CD4-positive, alpha-beta T cell (primary cell): ENCODE results near the gene SUN2. TPM values are rescaled to one million over a fixed set of nuclear protein-coding genes. Genes with fewer than 3 reads are reported as not detected.

Experiments used
- ATAC-seq: fragments of 200-7000 bp; cut with Tn5 transposase; one replicate; pipeline ENCODE4 v1.10.0; 2022; ENCODE audit warnings: mild to moderate bottlenecking; ENCODE audit not compliant: poor library complexity
- CTCF ChIA-PET: fragments of 350-600 bp; sonication (Branson Sonifier 250); formaldehyde crosslinking; loops from one replicate; lab custom pipeline; 2021; ENCODE audit warnings: antibody characterized with exemption, inconsistent platforms; lab: Charles Lee
- POLR2A ChIA-PET: fragments of 350-600 bp; sonication (Branson Sonifier 250); formaldehyde crosslinking; loops from one replicate; lab custom pipeline; 2021; ENCODE audit warnings: antibody characterized with exemption, inconsistent platforms; lab: Charles Lee
- DNase-seq, 14 experiments: peaks; one replicate each; pipeline ENCODE4 v3.0.0-alpha.2; 2013 to 2020; ENCODE audit warnings: mixed read lengths in 2 of 14
- H3K27ac ChIP-seq, 2 donors: one replicate each; pipeline versions ENCODE4 v1.5.1 to v1.7.0; 2013; ENCODE audit warnings: low read length in 2 of 2, low read depth in 1 of 2, mild to moderate bottlenecking in 1 of 2
- H3K27me3 ChIP-seq, 2 experiments: 1 replicate in 1 of 2; 2 replicates in 1 of 2; pipeline versions ENCODE4 v1.6.1 to v1.7.0; 2013; ENCODE audit warnings: low read length in 2 of 2, control low read depth in 1 of 2, mild to moderate bottlenecking in 1 of 2, moderate library complexity in 1 of 2; ENCODE audit not compliant: insufficient read depth in 2 of 2, control insufficient read depth in 1 of 2
- H3K36me3 ChIP-seq: one replicate; pipeline ENCODE4 v1.6.1; 2013; ENCODE audit warnings: low read length, control low read depth; ENCODE audit not compliant: insufficient read depth
- H3K4me1 ChIP-seq: one replicate; pipeline ENCODE4 v1.6.1; 2013; ENCODE audit warnings: low read length, control low read depth; ENCODE audit not compliant: insufficient read depth
- H3K4me3 ChIP-seq: one replicate; pipeline ENCODE4 v1.5.1; 2013; ENCODE audit warnings: mild to moderate bottlenecking, low read length, moderate library complexity
- H3K9me3 ChIP-seq, 2 experiments: 1 replicate in 1 of 2; 2 replicates in 1 of 2; pipeline versions ENCODE4 v1.6.1 to v1.7.0; 2013; ENCODE audit warnings: low read length in 2 of 2, mild to moderate bottlenecking in 2 of 2, control low read depth in 1 of 2, moderate library complexity in 1 of 2; ENCODE audit not compliant: control insufficient read depth in 1 of 2, insufficient read depth in 1 of 2
- H3K27ac Mint-ChIP-seq: one replicate; pipeline ENCODE4 v1.8.0; 2020; ENCODE audit warnings: mixed read lengths
- H3K27me3 Mint-ChIP-seq: one replicate; pipeline ENCODE4 v1.8.0; 2021; ENCODE audit warnings: mixed read lengths
- H3K36me3 Mint-ChIP-seq: one replicate; pipeline ENCODE4 v1.8.0; 2021; ENCODE audit warnings: low read depth, mixed read lengths
- H3K4me1 Mint-ChIP-seq: one replicate; pipeline ENCODE4 v1.8.0; 2021; ENCODE audit warnings: low read depth, mixed read lengths
- H3K4me3 Mint-ChIP-seq: one replicate; pipeline ENCODE4 v1.8.0; 2020; ENCODE audit warnings: mild to moderate bottlenecking, mixed read lengths
- H3K9me3 Mint-ChIP-seq: one replicate; pipeline ENCODE4 v1.8.0; 2020; ENCODE audit warnings: mixed read lengths
- intact Hi-C, 2 experiments: fragments of 100-400 bp; cut with DNase I in 1 of 2; cut with micrococcal nuclease in 1 of 2; formaldehyde crosslinking; loops; one replicate each; pipeline versions ENCODE4 v1.15.1 to v1.9.0; 2023 to 2025; cut with DNase I, micrococcal nuclease
- total RNA-seq, 174 experiments: library from RNA in 2 of 174; stranded (reverse) in 2 of 174; gene quantifications; one replicate each; pipeline ENCODE4 v1.2.3 and lab custom pipeline; 2021 to 2026
- TF ChIP-seq, protein P1 (sequence below): fragments of 200-600 bp; IDR thresholded peaks from one replicate; pipeline ENCODE4 v1.8.0; 2022; ENCODE audit warnings: antibody characterized with exemption, mild to moderate bottlenecking

SUN2 gene
- total RNA-seq, 2 experiments from 2014 or later: 440 to 453 TPM

DNA sequence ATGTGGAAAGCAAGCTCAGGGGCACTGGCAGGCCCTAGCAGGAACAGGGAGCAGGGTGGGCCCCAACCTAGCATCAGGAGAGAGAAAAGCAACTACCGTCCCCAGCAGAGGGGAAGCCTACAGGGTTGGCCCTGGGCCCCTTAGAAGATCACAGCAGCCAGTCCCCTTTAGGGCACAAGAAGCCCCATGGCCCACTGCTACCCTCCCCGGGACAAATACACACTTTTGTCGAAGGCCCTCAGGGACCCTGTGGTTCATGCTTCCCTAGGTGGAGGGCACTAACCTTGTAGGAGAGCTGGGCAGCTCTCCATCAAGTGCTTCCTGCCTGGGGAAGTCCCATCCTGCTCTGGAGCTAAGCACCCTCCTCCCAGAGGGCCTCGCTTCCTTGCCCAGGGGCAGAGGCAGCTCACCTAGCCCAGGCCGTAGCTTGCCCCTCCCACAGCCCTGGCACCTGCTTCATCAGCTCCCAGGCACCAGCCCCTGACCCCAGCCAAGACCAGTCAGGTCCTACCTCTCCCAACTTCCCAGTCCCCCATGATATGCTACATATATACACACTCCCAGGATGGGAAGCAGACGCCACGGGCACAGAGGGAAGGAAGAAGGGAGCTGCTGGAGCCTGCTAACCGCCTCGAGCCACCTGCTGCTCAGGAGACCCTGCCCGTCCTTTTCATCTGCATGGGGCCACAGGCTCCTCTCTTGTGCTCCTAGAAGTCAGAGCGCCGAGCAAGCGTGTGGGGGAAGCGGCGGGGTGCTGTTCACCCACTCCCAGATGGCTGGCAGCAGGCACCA is 20.1 kb downstream of the SUN2 start:
- ChIA-PET POLR2A (interaction anchor here (0.8 to 21.7 kb wide), 8 partner anchors 11 to 108 kb away, joined by 3 to 752 read pairs (median 6); partner anchors contain the start of genes GTPBP1, SUN2 and TOMM22), CTCF (interaction anchor here (1.4 kb wide), 1 partner anchor 18 kb away, joined by 4 read pairs; no protein-coding TSS in a partner anchor)
- H3K4me3 ChIP-seq: no peak overlapping the region
- H3K4me1 Mint-ChIP-seq: peaks cover 62% of the 10 kb centered on the region
- TF ChIP-seq, protein P1, sequence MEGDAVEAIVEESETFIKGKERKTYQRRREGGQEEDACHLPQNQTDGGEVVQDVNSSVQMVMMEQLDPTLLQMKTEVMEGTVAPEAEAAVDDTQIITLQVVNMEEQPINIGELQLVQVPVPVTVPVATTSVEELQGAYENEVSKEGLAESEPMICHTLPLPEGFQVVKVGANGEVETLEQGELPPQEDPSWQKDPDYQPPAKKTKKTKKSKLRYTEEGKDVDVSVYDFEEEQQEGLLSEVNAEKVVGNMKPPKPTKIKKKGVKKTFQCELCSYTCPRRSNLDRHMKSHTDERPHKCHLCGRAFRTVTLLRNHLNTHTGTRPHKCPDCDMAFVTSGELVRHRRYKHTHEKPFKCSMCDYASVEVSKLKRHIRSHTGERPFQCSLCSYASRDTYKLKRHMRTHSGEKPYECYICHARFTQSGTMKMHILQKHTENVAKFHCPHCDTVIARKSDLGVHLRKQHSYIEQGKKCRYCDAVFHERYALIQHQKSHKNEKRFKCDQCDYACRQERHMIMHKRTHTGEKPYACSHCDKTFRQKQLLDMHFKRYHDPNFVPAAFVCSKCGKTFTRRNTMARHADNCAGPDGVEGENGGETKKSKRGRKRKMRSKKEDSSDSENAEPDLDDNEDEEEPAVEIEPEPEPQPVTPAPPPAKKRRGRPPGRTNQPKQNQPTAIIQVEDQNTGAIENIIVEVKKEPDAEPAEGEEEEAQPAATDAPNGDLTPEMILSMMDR: no peak
- intact Hi-C loops: loop anchor here in 1 of 2 experiments (2.0 kb wide), 1 partner anchor 13 kb away; no protein-coding TSS in a partner anchor
- H3K36me3 ChIP-seq: peaks cover 75% of the 10 kb centered on the region
- H3K27me3 Mint-ChIP-seq: no peaks in the 10 kb centered on the region
- no peaks in the 10 kb centered on the region for H3K27me3 ChIP-seq
- DNase-seq (peak in 2 of 14 experiments; percentile 26 to 59), ATAC-seq (peak; percentile 37)
- H3K4me3 Mint-ChIP-seq: peak overlapping the region; percentile 52
- peaks cover 97% of the 10 kb centered on the region for H3K36me3 Mint-ChIP-seq
- peak overlapping the region; percentile 22 to 43 for H3K27ac ChIP-seq
- H3K4me1 ChIP-seq: peaks cover 73% of the 10 kb centered on the region
- peak overlapping the region; percentile 88 for H3K27ac Mint-ChIP-seq
- H3K9me3 ChIP-seq: no peaks in the 10 kb centered on the region
- H3K9me3 Mint-ChIP-seq: no peaks in the 10 kb centered on the region

DNA sequence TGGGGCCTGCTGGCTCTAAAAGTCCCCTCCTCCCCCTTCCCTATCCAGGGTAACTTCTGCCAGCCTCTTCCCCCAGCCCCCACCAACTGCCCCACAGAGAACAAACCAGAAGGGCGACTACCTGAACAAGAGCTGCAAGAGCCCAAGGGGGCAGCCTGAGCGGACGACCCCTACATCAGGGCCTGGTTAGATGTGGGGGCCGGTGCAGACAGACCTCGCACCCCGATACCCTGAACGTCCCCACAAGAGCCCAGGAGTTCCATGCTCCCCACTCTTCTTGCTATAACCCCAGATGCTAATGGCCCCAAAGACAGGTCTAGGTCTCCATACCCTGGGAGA is 20.7 kb downstream of the SUN2 start:
- peak overlapping the region; percentile 22 to 43 for H3K27ac ChIP-seq
- ATAC-seq (no peak), DNase-seq (peak in 1 of 14 experiments; percentile 24)
- Mint-ChIP-seq H3K27me3 (no peaks in the 10 kb centered on the region), H3K36me3 (peaks cover 97% of the 10 kb centered on the region), H3K4me1 (peaks cover 65% of the 10 kb centered on the region), H3K4me3 (peak overlapping the region; percentile 37), H3K9me3 (no peaks in the 10 kb centered on the region), H3K27ac (peak overlapping the region; percentile 88)
- H3K4me3 ChIP-seq: no peak overlapping the region
- peaks cover 75% of the 10 kb centered on the region for H3K36me3 ChIP-seq
- POLR2A ChIA-PET: interaction anchor here (0.8 to 21.7 kb wide), 9 partner anchors 11 to 108 kb away, joined by 3 to 752 read pairs (median 7); partner anchors contain the start of genes GTPBP1, SUN2 and TOMM22
- intact Hi-C loops: loop anchor here in 1 of 2 experiments (2.0 kb wide), 1 partner anchor 14 kb away; no protein-coding TSS in a partner anchor
- H3K27me3 ChIP-seq: no peaks in the 10 kb centered on the region
- H3K9me3 ChIP-seq: no peaks in the 10 kb centered on the region
- peaks cover 70% of the 10 kb centered on the region for H3K4me1 ChIP-seq
- TF ChIP-seq, protein P1: no peak
- CTCF ChIA-PET: interaction anchor here (0.8 to 1.4 kb wide), 2 partner anchors 19 to 31 kb away, joined by 3 to 4 read pairs; no protein-coding TSS in a partner anchor

DNA sequence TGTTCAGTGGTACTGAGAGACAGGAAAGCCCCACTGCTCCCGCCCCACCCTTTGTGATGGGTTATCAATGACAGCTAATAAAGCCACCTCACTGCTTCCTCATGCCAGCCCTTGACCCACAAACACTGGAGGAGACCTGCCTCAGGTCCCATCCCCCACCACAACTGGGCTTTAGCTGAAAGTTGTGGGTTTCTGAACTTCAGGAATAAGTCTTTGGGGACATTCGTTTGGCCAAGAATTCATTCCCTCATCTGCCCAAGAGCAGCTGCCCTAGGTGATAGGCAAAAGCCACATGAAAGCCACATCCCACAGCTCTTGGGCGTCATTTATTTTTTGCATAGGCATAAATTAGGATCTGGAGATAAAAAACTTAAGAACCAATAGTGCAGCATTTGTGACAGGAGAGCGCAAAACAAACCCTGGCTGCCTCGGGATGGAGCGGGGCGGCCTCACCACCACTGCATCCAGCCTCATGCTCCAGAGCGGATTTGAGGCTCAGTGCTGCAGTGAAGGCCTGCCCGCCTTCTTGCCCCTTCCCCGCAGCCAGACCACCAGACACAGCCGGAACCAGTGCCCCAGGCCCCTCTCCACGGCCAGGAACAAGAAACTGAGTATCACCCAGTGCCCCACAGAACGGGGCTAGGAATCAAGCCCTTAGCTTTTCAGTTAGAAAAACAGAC is 21.2 kb downstream of the SUN2 start:
- DNase-seq (no peak), ATAC-seq (no peak)
- H3K27me3 ChIP-seq: no peaks in the 10 kb centered on the region
- Mint-ChIP-seq H3K4me3 (peak overlapping the region; percentile 1), H3K4me1 (peaks cover 67% of the 10 kb centered on the region), H3K27ac (peak overlapping the region; percentile 88), H3K36me3 (peaks cover 97% of the 10 kb centered on the region), H3K27me3 (no peaks in the 10 kb centered on the region), H3K9me3 (no peaks in the 10 kb centered on the region)
- H3K4me1 ChIP-seq: peaks cover 66% of the 10 kb centered on the region
- no peaks in the 10 kb centered on the region for H3K9me3 ChIP-seq
- H3K27ac ChIP-seq: peak overlapping the region in 1 of 2 donors; percentile 16
- intact Hi-C loops: loop anchor here in 1 of 2 experiments (2.0 to 5.0 kb wide), 2 partner anchors 14 to 108 kb away; partner anchors contain the start of gene NPTXR
- CTCF ChIA-PET: interaction anchor here (0.8 to 2.7 kb wide), 5 partner anchors 9 to 32 kb away, joined by 3 to 15 read pairs (median 6); partner anchors contain the start of gene GTPBP1
- POLR2A ChIA-PET: interaction anchor here (1.7 to 21.7 kb wide), 7 partner anchors 10 to 135 kb away, joined by 5 to 752 read pairs (median 33); partner anchors contain the start of genes GTPBP1, NPTXR and SUN2
- TF ChIP-seq, protein P1: no peak
- H3K36me3 ChIP-seq: peaks cover 75% of the 10 kb centered on the region
- H3K4me3 ChIP-seq: no peak overlapping the region
